H1 (cell line): ENCODE measurements around the gene UBE2Q2. TPM values are rescaled to one million over a fixed set of nuclear protein-coding genes. Genes with fewer than 3 reads are reported as not detected.

Source experiments
- CEBPB ChIP-seq: IDR thresholded peaks from 2 replicates; pipeline ENCODE4 v1.6.1; 2012; ENCODE audit warnings: low read depth, low read length
- CHD7 ChIP-seq: fragments of 300-600 bp; sonication (generic); IDR thresholded peaks from 2 replicates; pipeline ENCODE4 v1.7.1; 2012; ENCODE audit warnings: low read length, moderate library complexity, mild to moderate bottlenecking, inconsistent platforms; ENCODE audit not compliant: insufficient replicate concordance
- GTF2F1 ChIP-seq: IDR thresholded peaks from 2 replicates; pipeline ENCODE4 v1.6.1; 2012; ENCODE audit warnings: low read depth, low read length, improper control_type of control experiment, borderline replicate concordance
- MAFK ChIP-seq: IDR thresholded peaks from 2 replicates; pipeline ENCODE4 v1.6.1; 2012; ENCODE audit warnings: low read depth, mild to moderate bottlenecking, improper control_type of control experiment, low read length
- NRF1 ChIP-seq: IDR thresholded peaks from 2 replicates; pipeline ENCODE4 v1.6.1; 2011; ENCODE audit warnings: mild to moderate bottlenecking, low read depth, low read length, improper control_type of control experiment
- RAD21 ChIP-seq, 2 experiments: IDR thresholded peaks in 1 of 2; conservative IDR thresholded peaks in 1 of 2; 2 replicates each; pipeline ENCODE4 v1.6.1; 2011; ENCODE audit warnings: low read depth in 2 of 2, low read length in 2 of 2, improper control_type of control experiment in 1 of 2, inconsistent platforms in 1 of 2, mild to moderate bottlenecking in 1 of 2, moderate library complexity in 1 of 2
- RNF2 ChIP-seq: fragments of 200-900, 300-1000 bp; sonication (generic); IDR thresholded peaks from 2 replicates; pipeline ENCODE4 v1.7.1; 2016; ENCODE audit warnings: borderline replicate concordance, low read depth, mild to moderate bottlenecking, antibody characterized with exemption, low read length; ENCODE audit not compliant: poor library complexity, severe bottlenecking; ENCODE audit errors: missing control alignments
- SRF ChIP-seq: IDR thresholded peaks from 2 replicates; pipeline ENCODE4 v1.6.1; 2011; ENCODE audit warnings: mild to moderate bottlenecking, low read depth, low read length, moderate library complexity
- TAF1 ChIP-seq: IDR thresholded peaks from 2 replicates; pipeline ENCODE4 v1.6.1; 2011; ENCODE audit warnings: mild to moderate bottlenecking, low read depth, low read length
- polyA plus RNA-seq, 7 experiments: library from polyadenylated mRNA; depleted of rRNA in 3 of 7; stranded (reverse) in 5 of 7; unstranded in 2 of 7; fragments of >200 nt in 5 of 7; fragments of 200-250 nt in 2 of 7; gene quantifications; 1 replicate in 5 of 7; 2 replicates in 1 of 7; 4 replicates in 1 of 7; pipeline versions ENCODE4 v1.2.1 to v1.2.3, GENCODE V29; 2011 to 2013; ENCODE audit warnings: missing spikeins in 2 of 7, mixed read lengths in 2 of 7
- total RNA-seq: library from RNA; stranded (reverse); fragmentation: NEBNext Ultra II Directional; extraction: Animal tissue kit (Norgen Biotek cat#: 25700); gene quantifications from 2 replicates; pipeline ENCODE4 v1.2.1, GENCODE V29; 2021

Gene UBE2Q2
- total and polyA plus RNA-seq, 2 of the 8 experiments (the other 6 are each of a cell fraction or from before 2014, with no cell fraction given), result 10.1 to 22.7 TPM

- TF ChIP-seq CHD7 (no peak), RNF2 (no peak), TAF1 (0 out of 2 replicates have a peak, but pooled peaks have one; percentile 20), RAD21 (IDR thresholded peaks at IDR 0.05 in 1 of 2, conservative IDR thresholded peaks at IDR 0.05 in 1 of 2; ENCODE audit: low read depth in 2 of 2, low read length in 2 of 2) (peak; percentile 89 to 91), NRF1 (no peak), CEBPB (no peak), GTF2F1 (no peak), SRF (no peak), MAFK (no peak)
These were observed 33.1 kb upstream of the UBE2Q2 start (continued) for GRCh38 chr15:75809986-75810750.
